HG03064 (cell line): ENCODE data around the gene MLXIP.
"Not testable (repeated sequence)": the region's sequence is repeated elsewhere in the genome, so short reads cannot be mapped to it uniquely, and the experiment has no call there.

ENCODE experiments used
- ATAC-seq: cut with Tn5 transposase; IDR thresholded peaks from one replicate; pipeline ENCODE4 v1.9.1; 2021; ENCODE audit warnings: low read depth; ENCODE audit not compliant: unreplicated experiment

The MLXIP gene

GRCh38 chr12:122078141-122079032 is at the start of gene MLXIP:
Gene MLXIP, plus strand, starts transcription at chr12:122078756. Its CDS starts 98 bp downstream, at chr12:122078854.
- peak; percentile 71 for ATAC-seq

DNA sequence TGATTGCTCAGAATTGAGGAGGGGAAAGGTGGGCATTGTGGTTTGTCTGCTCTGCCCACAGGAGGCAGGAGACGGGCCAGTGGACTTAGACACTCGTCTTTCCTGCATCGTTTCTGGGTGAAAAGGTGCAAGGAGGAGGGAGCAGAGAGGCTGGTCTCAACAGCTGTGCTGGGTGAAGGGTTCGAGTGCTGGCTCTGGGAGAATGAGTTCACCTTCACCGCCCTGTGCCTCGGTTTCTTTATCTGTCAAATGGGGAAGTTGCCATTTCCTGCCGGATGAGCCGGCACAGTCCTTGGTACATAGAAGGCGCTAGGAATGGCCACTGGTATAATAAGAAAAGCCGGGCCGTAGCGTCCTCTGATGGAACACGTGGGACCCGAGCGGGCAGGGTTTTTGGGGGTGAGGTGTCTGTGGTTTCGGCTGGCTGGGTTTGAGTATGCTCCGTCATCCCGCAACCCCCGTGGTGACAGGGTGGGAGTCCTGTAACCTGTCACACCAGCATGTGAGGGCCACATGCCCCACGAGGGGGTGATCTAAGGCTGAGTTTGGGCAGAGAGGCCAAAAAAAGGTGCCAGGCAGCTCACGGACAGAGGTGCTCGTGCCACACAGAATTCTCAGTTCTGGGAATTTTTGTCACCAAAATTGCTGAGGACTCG is 49.5 kb upstream of the MLXIP start:
- ATAC-seq = no peak

GRCh38 chr12:122029620-122030423 is 48.7 kb upstream of the MLXIP start:
- no peak for ATAC-seq

GRCh38 chr12:122030424-122031035 is 48.0 kb upstream of the MLXIP start:
- no peak for ATAC-seq

DNA sequence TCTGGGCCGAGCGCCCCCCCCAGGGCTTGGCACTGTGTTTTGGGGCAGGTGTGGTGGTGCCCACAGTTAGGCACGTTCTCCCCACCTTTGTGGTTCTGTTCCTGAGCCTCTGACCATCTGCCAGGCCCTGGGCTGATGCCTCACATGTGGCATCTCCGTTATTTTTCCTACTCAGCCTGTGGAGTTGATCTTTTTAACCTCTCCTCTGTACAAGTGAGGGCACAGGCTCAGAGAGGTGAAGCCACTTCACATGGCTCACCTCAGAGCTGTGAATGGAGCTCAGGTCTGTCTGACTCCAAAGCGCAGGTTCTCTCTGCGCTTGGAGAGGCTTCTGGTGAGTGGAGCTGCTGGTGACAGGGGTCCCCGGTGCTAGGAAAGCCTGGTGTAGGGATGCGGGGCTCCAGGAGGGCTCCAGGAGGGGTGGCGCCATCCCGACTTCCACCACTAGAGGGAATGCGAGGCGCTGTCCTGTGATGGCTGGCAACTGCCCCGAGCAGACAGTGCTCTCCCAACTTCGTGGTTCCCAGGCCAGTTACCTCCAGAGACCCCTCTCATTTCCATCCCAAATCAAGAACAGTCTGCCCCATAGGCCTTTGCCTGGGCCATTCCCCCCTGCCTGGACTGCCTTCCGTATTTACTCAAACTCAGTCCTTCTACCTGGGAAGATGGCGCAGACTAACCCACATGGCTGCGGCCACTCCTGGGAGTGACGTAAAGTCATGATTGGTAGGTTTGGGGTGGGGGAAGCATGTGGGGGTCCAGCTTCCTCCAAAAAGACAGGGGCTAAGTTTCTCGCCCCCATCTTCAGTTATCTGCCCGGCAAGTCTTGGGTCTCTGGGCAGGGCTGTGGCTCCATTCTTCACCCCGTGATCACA is 47.0 kb upstream of the MLXIP start:
- ATAC-seq = no peak

DNA sequence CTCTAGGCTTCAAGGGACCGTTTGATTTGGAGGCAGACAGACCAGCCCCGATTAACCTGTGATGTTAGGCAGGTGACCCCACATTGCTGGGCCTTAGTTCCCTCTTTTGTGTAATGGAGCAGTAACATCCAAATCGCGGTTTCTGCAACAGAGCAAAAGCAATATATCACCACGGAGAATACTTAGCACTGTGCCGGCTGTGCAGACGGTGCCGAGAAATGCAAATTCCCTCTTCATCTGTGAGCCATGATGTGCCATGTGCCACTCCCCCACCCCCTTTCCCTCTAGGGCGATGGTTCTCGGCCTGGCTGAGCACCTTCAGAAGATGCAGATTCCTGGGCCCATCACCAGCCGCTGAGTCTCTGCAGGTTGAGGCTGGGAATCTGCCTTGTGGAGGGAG is 46.0 kb upstream of the MLXIP start:
- ATAC-seq = no peak

DNA sequence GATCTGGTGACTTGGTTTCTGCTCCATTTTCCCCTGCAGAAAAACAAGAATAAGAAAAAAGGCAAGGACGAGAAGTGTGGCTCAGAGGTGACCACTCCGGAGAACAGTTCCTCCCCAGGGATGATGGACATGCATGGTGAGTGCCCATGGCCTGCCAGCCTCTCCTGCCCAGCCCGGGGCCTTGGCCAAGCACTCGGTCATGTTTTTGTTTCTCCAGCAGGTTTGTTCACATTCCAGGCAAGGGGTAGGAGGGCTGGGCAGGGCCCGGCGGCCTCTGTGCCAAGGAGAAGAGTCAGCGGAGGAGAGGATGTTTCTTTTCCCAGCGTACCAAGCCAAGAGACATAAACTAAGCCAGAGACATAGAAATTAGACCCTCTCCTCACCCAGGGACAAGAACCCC is 43.3 kb upstream of the MLXIP start:
- no peak for ATAC-seq

- no peak for ATAC-seq
Observed at GRCh38 chr12:122036153-122036552, 42.4 kb upstream of the MLXIP start.

DNA sequence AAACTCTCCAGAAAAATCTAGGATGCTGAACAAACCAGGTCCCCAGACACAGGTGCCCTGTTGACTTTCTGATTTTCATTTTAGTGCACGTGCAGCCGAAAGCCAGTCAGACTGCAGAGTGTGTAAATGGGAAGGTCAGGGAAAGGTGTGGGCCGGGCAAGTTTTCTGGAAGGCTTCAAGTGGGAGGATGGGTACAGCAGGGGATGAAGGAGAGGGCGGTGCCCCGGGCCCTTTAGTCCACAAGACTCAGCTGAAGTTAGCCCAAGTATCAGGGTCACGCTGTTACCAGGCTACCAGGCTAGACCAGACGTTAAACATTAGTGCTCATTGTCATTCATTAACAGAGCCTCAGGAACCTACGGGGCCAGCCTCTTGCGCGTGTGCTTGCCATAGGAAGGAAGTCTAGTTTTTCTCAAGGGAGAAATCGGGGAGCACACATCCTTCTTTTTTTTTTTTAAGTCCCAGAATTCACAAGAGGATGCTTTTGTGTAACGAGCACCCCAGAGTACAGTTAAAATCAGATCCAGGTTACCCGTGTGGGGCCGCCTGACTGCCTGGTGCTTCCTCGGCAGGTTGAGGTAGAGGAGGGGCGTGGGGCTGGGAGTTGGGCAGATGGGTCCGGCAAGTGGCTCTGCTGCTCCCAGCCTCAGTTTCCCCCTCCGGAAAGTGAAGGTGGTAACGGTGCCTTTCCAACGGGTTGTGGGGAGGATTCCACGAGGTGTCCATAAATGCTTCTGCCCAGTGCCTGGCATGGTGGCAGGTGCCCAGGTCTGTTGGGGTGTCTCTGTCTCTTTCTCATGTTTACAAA is 37.8 kb upstream of the MLXIP start:
- ATAC-seq = no peak

- ATAC-seq = not testable (repeated sequence)
Observed at GRCh38 chr12:122041458-122041857, 37.1 kb upstream of the MLXIP start.

DNA sequence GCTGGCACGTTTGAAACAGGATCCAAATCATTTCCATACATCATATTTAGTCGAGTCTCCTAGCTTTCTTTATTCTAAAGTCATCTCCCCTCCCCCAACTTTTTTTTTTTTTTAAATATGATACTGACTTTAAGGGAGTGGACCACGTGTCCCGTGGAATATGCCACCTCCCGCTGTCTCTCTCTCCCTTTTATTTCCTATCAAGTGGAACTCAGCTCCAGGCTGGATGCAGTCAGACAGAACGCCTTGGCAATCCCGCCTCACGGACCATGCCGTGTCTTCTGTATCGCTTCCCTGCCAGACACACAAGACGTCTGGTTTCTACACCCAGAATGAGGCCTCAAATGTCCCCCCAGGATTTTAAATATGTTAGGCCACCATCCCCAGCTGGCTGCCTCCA is 35.6 kb upstream of the MLXIP start:
- ATAC-seq = no peak

- ATAC-seq = no peak
Observed at GRCh38 chr12:122043476-122043875, 35.1 kb upstream of the MLXIP start.

GRCh38 chr12:122045262-122045661 is 33.3 kb upstream of the MLXIP start:
- ATAC-seq = no peak

- ATAC-seq = no peak
Observed at GRCh38 chr12:122046145-122046544, 32.4 kb upstream of the MLXIP start.

- no peak for ATAC-seq
Observed at GRCh38 chr12:122048151-122048550, 30.4 kb upstream of the MLXIP start.

DNA sequence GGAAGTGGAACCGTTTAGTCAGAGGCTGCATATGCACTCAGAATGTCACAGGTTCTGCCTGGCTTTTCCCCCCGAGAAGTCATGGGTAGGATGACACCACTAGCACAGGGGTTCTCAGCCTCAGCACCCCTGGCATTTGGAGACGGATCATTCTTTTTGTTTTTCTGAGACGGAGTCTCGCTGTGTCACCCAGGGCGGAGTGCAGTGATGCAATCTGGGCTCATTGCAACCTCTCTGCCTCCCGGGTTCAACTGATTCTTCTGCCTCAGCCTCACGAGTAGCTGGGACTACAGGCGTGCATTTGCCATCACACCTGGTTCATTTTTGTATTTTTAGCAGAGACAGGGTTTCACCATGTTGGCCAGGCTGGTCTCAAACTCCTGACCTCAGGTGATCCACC is 28.7 kb upstream of the MLXIP start:
- no peak for ATAC-seq

DNA sequence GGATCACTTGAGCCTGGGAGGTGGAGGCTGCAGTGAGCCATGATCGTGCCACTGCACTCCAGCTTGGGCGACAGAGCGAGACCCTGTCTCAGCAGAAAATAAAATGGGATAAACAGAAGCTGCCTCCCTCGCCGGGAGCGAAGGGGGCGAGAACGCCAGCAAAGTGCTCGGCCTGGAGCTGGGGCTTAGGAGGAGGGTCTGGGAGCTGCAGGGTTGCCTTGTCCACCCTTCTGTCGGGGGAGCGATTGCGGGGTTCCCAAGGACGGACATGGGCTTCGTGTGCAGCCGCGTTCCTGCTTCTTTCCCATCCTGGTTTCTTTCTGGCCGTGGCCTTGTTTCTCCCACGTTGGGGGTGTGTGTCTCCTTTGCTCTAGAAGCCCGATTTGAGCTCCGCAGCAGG is 27.9 kb upstream of the MLXIP start:
- ATAC-seq = no peak

DNA sequence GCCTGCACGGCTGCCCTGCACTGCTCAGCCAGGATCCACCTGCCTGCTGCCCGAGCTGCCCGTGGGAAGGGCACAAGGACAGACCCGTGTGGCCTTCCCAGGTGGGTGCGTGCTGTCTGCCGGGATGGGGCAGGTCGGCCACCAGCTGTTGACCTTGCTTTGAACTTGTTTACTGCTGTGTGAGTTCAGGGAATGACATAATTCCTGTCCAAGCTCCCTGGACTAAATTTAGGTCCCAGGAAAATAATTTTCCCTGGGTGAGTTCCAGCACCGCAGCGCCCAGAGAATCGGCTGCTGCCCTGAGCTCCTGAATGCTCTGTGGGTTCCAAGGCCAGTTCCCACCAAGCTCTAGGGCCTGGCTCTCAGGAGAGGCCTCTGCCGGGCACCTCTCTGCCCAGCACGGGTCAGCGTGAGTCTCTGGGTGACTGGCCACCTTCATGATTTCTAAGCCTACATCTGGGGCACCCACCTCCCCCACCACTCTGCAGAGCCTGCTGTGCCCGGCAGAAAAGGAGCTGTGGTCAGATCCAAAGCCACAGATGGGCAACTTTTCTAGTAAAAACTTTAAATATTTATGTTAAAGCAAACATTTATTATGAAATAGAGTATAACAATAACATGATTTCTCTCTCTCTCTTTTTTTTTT is 27.2 kb upstream of the MLXIP start:
- ATAC-seq = no peak
